SK-N-SH (cell line): ENCODE measurements around the gene SLC20A1. TPM values are rescaled to one million over a fixed set of nuclear protein-coding genes. Genes with fewer than 3 reads are reported as not detected.

Experiments used
- CTCF ChIA-PET: fragments of 300-600, 350-600 bp; formaldehyde crosslinking; extraction: SDS; loops from one replicate; lab custom pipeline; 2021; lab: Yijun Ruan, JAX
- POLR2A ChIA-PET: fragments of 350-600 bp; sonication (Branson Sonifier 250); formaldehyde crosslinking; extraction: SDS; loops from one replicate; lab custom pipeline; 2020; ENCODE audit warnings: antibody characterized with exemption, inconsistent platforms; lab: Yijun Ruan, JAX
- DNase-seq: peaks from one replicate; pipeline ENCODE4 v3.0.0; 2012
- H2AFZ ChIP-seq: fragments of 200-600 bp; sonication (generic); 2 replicates; pipeline ENCODE4 v1.8.1; 2016; ENCODE audit warnings: antibody characterized with exemption, mild to moderate bottlenecking, low read depth
- H3F3A ChIP-seq: fragments of 200-600 bp; sonication (generic); replicated peaks from 2 replicates; pipeline ENCODE3; 2016; ENCODE audit warnings: antibody characterized with exemption, mild to moderate bottlenecking; ENCODE audit not compliant: insufficient read depth
- H3K27ac ChIP-seq, 2 experiments: fragments of 200-500 bp in 1 of 2; fragments of 200-600 bp in 1 of 2; sonication (Bioruptor generic) in 1 of 2; sonication (generic), shearing (Covaris generic) in 1 of 2; 2 replicates each; pipeline versions ENCODE4 v1.5.1 to v1.6.1; 2014 to 2016; ENCODE audit warnings: low read depth in 2 of 2, inconsistent platforms in 1 of 2, low read length in 1 of 2, mild to moderate bottlenecking in 1 of 2, mixed read lengths in 1 of 2
- H3K27me3 ChIP-seq: fragments of 200-600 bp; sonication (generic), shearing (Covaris generic); 2 replicates; pipeline ENCODE4 v1.6.1; 2016; ENCODE audit warnings: mixed run types; ENCODE audit not compliant: insufficient read depth
- H3K36me3 ChIP-seq, 2 experiments: fragments of 200-500 bp in 1 of 2; fragments of 200-600 bp in 1 of 2; sonication (Bioruptor generic) in 1 of 2; sonication (generic) in 1 of 2; replicated peaks in 1 of 2; 2 replicates each; pipeline versions ENCODE3 to v1.5.1; 2014 to 2016; ENCODE audit warnings: low read length in 1 of 2, mild to moderate bottlenecking in 1 of 2; ENCODE audit not compliant: insufficient read depth in 2 of 2, control insufficient read depth in 1 of 2
- H3K4me1 ChIP-seq, 2 experiments: fragments of 200-500 bp in 1 of 2; fragments of 200-600 bp in 1 of 2; sonication (Bioruptor generic) in 1 of 2; sonication (generic), shearing (Covaris generic) in 1 of 2; 2 replicates each; pipeline versions ENCODE4 v1.5.1 to v1.6.1; 2014 to 2016; ENCODE audit warnings: low read depth in 1 of 2, low read length in 1 of 2, mixed run types in 1 of 2; ENCODE audit not compliant: insufficient read depth in 2 of 2, control insufficient read depth in 1 of 2
- H3K4me2 ChIP-seq: fragments of 200-600 bp; sonication (generic), shearing (Covaris generic); 2 replicates; pipeline ENCODE4 v1.6.1; 2017; ENCODE audit warnings: mixed run types
- H3K4me3 ChIP-seq, 2 experiments: fragments of 200-500 bp in 1 of 2; fragments of 200-600 bp in 1 of 2; sonication (Bioruptor generic) in 1 of 2; sonication (generic), shearing (Covaris generic) in 1 of 2; 2 replicates each; pipeline versions ENCODE4 v1.5.1 to v1.8.1; 2014 to 2016; ENCODE audit warnings: low read depth in 2 of 2, inconsistent platforms in 1 of 2, low read length in 1 of 2, mild to moderate bottlenecking in 1 of 2, mixed read lengths in 1 of 2, moderate library complexity in 1 of 2
- H3K79me2 ChIP-seq: fragments of 200-600 bp; sonication (generic); 2 replicates; pipeline ENCODE4 v1.8.1; 2017; ENCODE audit warnings: mild to moderate bottlenecking; ENCODE audit not compliant: insufficient read depth
- H3K9ac ChIP-seq: fragments of 200-600 bp; sonication (generic); 2 replicates; pipeline ENCODE4 v1.6.1; 2017; ENCODE audit warnings: mixed run types
- H3K9me2 ChIP-seq: fragments of 200-600 bp; sonication (generic); 2 replicates; pipeline ENCODE4 v1.6.1; 2017; ENCODE audit warnings: mixed run types
- H3K9me3 ChIP-seq: fragments of 200-600 bp; sonication (generic); 2 replicates; pipeline ENCODE4 v1.6.1; 2017; ENCODE audit warnings: mixed run types, mild to moderate bottlenecking, moderate library complexity
- H4K20me1 ChIP-seq: fragments of 200-600 bp; sonication (generic); 2 replicates; pipeline ENCODE4 v1.6.1; 2017; ENCODE audit warnings: mild to moderate bottlenecking, mixed run types; ENCODE audit not compliant: insufficient read depth
- CHD2 ChIP-seq: fragments of 150-350 bp; IDR thresholded peaks from 2 replicates; pipeline ENCODE4 v1.6.1; 2018; ENCODE audit warnings: low read length; ENCODE audit not compliant: partially characterized antibody
- EP300 ChIP-seq, 2 experiments: IDR thresholded peaks; 2 replicates each; pipeline versions ENCODE4 v1.4.0 to v1.6.1; 2012; ENCODE audit warnings: borderline replicate concordance in 1 of 2, low read depth in 1 of 2, low read length in 1 of 2
- FOSL2 ChIP-seq: IDR thresholded peaks from 2 replicates; pipeline ENCODE4 v1.4.0; 2012; ENCODE audit warnings: low read depth, mild to moderate bottlenecking, moderate library complexity, borderline replicate concordance
- FOXM1 ChIP-seq: IDR thresholded peaks from 2 replicates; pipeline ENCODE4 v1.4.0; 2012; ENCODE audit warnings: low read depth, mild to moderate bottlenecking
- GABPA ChIP-seq: IDR thresholded peaks from 2 replicates; pipeline ENCODE4 v1.4.0; 2012; ENCODE audit warnings: low read depth, mild to moderate bottlenecking
- MEF2A ChIP-seq: IDR thresholded peaks from 2 replicates; pipeline ENCODE4 v1.4.0; 2012; ENCODE audit warnings: low read depth, borderline replicate concordance
- POLR2AphosphoS5 ChIP-seq: IDR thresholded peaks from 2 replicates; pipeline ENCODE4 v1.6.1; 2012; ENCODE audit warnings: low read depth, low read length
- RCOR1 ChIP-seq: fragments of 150-350 bp; IDR thresholded peaks from 2 replicates; pipeline ENCODE4 v1.6.1; 2017; ENCODE audit warnings: antibody characterized with exemption, low read length
- RXRA ChIP-seq: IDR thresholded peaks from 2 replicates; pipeline ENCODE4 v1.4.0; 2012; ENCODE audit warnings: low read depth, mild to moderate bottlenecking, borderline replicate concordance
- SIN3A ChIP-seq: IDR thresholded peaks from 2 replicates; pipeline ENCODE4 v1.6.1; 2012; ENCODE audit warnings: low read depth, mild to moderate bottlenecking, low read length, moderate library complexity, borderline replicate concordance
- SMC3 ChIP-seq: IDR thresholded peaks from 2 replicates; pipeline ENCODE4 v1.6.1; 2012; ENCODE audit warnings: low read depth, low read length, improper control_type of control experiment
- TCF12 ChIP-seq: IDR thresholded peaks from 2 replicates; pipeline ENCODE4 v1.4.0; 2012
- WGBS: methylation state at CpG from one replicate; pipeline ENCODE4 v1.1.6; 2017; ENCODE audit warnings: low lambda C conversion rate; 5-methylcytosine and 5-hydroxymethylcytosine counted together
- polyA plus RNA-seq, 3 experiments: library from polyadenylated mRNA; depleted of rRNA; stranded (reverse); fragments of >200 nt; gene quantifications; 2 replicates each; pipeline ENCODE4 v1.2.3, GENCODE V29; 2012
- TF ChIP-seq, protein P1 (sequence below): IDR thresholded peaks from 2 replicates; pipeline ENCODE4 v1.4.0; 2012; ENCODE audit warnings: low read depth, borderline replicate concordance
- TF ChIP-seq, protein P2 (sequence below): fragments of 200-600 bp; sonication (generic); IDR thresholded peaks from 2 replicates; pipeline ENCODE4 v1.6.1; 2017; ENCODE audit warnings: antibody characterized with exemption, mild to moderate bottlenecking, moderate library complexity
- TF ChIP-seq, protein P3 (sequence below): fragments of 150-350 bp; IDR thresholded peaks from 2 replicates; pipeline ENCODE4 v1.6.1; 2017; ENCODE audit warnings: antibody characterized with exemption, low read length, low read depth, borderline replicate concordance
- TF ChIP-seq, protein P4 (sequence below): IDR thresholded peaks from 2 replicates; pipeline ENCODE4 v1.6.1; 2012; ENCODE audit warnings: mild to moderate bottlenecking, low read depth, low read length, moderate library complexity
- TF ChIP-seq, protein P5 (sequence below): IDR thresholded peaks from 2 replicates; pipeline ENCODE4; 2012
- TF ChIP-seq, protein P6 (sequence below): IDR thresholded peaks from 2 replicates; pipeline ENCODE4 v1.4.0; 2012; ENCODE audit warnings: low read depth

SLC20A1 gene, protein sequence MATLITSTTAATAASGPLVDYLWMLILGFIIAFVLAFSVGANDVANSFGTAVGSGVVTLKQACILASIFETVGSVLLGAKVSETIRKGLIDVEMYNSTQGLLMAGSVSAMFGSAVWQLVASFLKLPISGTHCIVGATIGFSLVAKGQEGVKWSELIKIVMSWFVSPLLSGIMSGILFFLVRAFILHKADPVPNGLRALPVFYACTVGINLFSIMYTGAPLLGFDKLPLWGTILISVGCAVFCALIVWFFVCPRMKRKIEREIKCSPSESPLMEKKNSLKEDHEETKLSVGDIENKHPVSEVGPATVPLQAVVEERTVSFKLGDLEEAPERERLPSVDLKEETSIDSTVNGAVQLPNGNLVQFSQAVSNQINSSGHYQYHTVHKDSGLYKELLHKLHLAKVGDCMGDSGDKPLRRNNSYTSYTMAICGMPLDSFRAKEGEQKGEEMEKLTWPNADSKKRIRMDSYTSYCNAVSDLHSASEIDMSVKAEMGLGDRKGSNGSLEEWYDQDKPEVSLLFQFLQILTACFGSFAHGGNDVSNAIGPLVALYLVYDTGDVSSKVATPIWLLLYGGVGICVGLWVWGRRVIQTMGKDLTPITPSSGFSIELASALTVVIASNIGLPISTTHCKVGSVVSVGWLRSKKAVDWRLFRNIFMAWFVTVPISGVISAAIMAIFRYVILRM
- 56.3 and 62.0 TPM in 2 replicates for polyA plus RNA-seq (2012; rRNA removed)
- polyA plus RNA-seq (2012; cell fraction: cytosol; rRNA removed) = 52.8 and 58.8 TPM in 2 replicates
- 64.5 and 103 TPM in 2 replicates for polyA plus RNA-seq (2012; cell fraction: nucleus; rRNA removed)

DNA sequence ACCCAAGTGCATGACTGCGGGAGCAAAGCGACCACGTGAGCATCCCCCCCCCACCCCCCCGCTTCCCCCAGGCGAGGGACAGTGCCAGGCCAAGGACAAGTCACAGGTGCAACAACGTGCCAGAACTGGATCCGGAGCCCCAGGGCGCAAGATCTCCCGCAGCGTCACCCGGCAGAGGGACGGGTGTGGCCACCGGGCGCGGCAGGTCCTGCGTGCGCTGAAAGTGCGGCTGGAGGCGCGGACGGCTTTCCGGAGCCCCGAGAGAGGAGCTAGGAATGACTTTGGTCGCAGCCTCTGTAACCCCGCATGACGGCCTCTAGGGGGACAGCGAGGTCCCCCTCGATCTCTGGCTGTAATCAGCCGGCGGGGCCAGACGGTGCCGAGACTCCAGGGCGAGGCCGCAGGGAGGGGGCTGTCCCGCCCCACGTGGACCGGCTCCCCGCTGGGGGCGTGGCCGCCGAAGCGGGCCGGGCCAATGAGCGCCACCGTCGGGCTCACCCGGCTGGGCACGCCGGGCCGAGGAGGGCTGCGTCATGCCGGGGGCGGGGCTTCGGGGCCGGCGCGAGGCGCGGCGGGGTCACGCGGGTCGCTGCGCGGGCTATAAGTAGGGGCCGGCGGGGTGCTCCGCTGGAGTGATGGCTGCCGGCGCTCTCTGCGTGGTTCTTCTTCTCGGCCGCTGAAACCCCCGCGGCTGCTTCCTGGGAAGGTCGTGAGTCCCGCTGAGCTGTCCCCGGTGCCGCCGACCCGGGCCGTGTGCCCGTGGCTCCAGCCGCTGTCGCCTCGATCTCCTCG, at the start of gene SLC20A1:
Gene SLC20A1, plus strand, starts transcription at position 630 of the 792 bp plus-strand sequence. CDS start 890 bp downstream, outside the sequence.
- peak; percentile 99 for DNase-seq
- H3K4me1 ChIP-seq = peaks cover 22 to 49% of the 10 kb centered on the region in 2 experiments
- H3K4me3 ChIP-seq = peak within 1 kb of the TSS; percentile 62 to 76
- H3K9me3 ChIP-seq = no peaks in the 10 kb centered on the region
- peak within 1 kb of the TSS; percentile 97 for H3K4me2 ChIP-seq
- ChIA-PET POLR2A (interaction anchor here (0.9 to 1.8 kb wide), 6 partner anchors 12 to 19 kb away, joined by 3 to 8 read pairs (median 4); no protein-coding TSS in a partner anchor), CTCF (interaction anchor here (0.9 to 3.2 kb wide), 13 partner anchors 10 to 117 kb away, joined by 3 to 26 read pairs (median 5); no protein-coding TSS in a partner anchor)
- peaks cover 62% of the 10 kb centered on the region for H3K79me2 ChIP-seq
- no peaks in the 10 kb centered on the region for H3K27me3 ChIP-seq
- peaks cover 22% of the 10 kb centered on the region for H3F3A ChIP-seq
- peak within 1 kb of the TSS; percentile 96 for H3K9ac ChIP-seq
- peaks cover 31 to 34% of the 10 kb centered on the region in 2 experiments for H3K36me3 ChIP-seq
- peak within 1 kb of the TSS; percentile 87 to 93 for H3K27ac ChIP-seq
- H3K9me2 ChIP-seq = no peaks in the 10 kb centered on the region
- H2AFZ ChIP-seq = peak within 1 kb of the TSS; percentile 81
- 3% methylated on average over 23 of the region's 87 CpGs for WGBS
- H4K20me1 ChIP-seq = peaks cover 39% of the 10 kb centered on the region
- TF ChIP-seq RCOR1 (no peak; the same call in 1 of the 2 replicates), MEF2A (no peak), EP300 (IDR thresholded peaks at IDR 0.05; ENCODE audit: borderline replicate concordance in 1 of 2, low read depth in 1 of 2, low read length in 1 of 2) (no peak), GABPA (no peak), CHD2 (no peak), FOSL2 (no peak), SMC3 (peak; percentile 17; the same call in 1 of the 2 replicates), SIN3A (peak; percentile 28), POLR2AphosphoS5 (peak; percentile 98), FOXM1 (no peak), TCF12 (peak; percentile 21; the same call in 1 of the 2 replicates), RXRA (no peak)
- TF ChIP-seq, protein P1, sequence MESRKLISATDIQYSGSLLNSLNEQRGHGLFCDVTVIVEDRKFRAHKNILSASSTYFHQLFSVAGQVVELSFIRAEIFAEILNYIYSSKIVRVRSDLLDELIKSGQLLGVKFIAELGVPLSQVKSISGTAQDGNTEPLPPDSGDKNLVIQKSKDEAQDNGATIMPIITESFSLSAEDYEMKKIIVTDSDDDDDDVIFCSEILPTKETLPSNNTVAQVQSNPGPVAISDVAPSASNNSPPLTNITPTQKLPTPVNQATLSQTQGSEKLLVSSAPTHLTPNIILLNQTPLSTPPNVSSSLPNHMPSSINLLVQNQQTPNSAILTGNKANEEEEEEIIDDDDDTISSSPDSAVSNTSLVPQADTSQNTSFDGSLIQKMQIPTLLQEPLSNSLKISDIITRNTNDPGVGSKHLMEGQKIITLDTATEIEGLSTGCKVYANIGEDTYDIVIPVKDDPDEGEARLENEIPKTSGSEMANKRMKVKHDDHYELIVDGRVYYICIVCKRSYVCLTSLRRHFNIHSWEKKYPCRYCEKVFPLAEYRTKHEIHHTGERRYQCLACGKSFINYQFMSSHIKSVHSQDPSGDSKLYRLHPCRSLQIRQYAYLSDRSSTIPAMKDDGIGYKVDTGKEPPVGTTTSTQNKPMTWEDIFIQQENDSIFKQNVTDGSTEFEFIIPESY = no peak
- TF ChIP-seq, protein P2, sequence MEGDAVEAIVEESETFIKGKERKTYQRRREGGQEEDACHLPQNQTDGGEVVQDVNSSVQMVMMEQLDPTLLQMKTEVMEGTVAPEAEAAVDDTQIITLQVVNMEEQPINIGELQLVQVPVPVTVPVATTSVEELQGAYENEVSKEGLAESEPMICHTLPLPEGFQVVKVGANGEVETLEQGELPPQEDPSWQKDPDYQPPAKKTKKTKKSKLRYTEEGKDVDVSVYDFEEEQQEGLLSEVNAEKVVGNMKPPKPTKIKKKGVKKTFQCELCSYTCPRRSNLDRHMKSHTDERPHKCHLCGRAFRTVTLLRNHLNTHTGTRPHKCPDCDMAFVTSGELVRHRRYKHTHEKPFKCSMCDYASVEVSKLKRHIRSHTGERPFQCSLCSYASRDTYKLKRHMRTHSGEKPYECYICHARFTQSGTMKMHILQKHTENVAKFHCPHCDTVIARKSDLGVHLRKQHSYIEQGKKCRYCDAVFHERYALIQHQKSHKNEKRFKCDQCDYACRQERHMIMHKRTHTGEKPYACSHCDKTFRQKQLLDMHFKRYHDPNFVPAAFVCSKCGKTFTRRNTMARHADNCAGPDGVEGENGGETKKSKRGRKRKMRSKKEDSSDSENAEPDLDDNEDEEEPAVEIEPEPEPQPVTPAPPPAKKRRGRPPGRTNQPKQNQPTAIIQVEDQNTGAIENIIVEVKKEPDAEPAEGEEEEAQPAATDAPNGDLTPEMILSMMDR = peak; percentile 43
- TF ChIP-seq, protein P3, sequence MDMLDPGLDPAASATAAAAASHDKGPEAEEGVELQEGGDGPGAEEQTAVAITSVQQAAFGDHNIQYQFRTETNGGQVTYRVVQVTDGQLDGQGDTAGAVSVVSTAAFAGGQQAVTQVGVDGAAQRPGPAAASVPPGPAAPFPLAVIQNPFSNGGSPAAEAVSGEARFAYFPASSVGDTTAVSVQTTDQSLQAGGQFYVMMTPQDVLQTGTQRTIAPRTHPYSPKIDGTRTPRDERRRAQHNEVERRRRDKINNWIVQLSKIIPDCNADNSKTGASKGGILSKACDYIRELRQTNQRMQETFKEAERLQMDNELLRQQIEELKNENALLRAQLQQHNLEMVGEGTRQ = peak; percentile 57
- TF ChIP-seq, protein P4, sequence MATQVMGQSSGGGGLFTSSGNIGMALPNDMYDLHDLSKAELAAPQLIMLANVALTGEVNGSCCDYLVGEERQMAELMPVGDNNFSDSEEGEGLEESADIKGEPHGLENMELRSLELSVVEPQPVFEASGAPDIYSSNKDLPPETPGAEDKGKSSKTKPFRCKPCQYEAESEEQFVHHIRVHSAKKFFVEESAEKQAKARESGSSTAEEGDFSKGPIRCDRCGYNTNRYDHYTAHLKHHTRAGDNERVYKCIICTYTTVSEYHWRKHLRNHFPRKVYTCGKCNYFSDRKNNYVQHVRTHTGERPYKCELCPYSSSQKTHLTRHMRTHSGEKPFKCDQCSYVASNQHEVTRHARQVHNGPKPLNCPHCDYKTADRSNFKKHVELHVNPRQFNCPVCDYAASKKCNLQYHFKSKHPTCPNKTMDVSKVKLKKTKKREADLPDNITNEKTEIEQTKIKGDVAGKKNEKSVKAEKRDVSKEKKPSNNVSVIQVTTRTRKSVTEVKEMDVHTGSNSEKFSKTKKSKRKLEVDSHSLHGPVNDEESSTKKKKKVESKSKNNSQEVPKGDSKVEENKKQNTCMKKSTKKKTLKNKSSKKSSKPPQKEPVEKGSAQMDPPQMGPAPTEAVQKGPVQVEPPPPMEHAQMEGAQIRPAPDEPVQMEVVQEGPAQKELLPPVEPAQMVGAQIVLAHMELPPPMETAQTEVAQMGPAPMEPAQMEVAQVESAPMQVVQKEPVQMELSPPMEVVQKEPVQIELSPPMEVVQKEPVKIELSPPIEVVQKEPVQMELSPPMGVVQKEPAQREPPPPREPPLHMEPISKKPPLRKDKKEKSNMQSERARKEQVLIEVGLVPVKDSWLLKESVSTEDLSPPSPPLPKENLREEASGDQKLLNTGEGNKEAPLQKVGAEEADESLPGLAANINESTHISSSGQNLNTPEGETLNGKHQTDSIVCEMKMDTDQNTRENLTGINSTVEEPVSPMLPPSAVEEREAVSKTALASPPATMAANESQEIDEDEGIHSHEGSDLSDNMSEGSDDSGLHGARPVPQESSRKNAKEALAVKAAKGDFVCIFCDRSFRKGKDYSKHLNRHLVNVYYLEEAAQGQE = peak; percentile 54; the same call in 1 of the 2 replicates
- TF ChIP-seq, protein P5, sequence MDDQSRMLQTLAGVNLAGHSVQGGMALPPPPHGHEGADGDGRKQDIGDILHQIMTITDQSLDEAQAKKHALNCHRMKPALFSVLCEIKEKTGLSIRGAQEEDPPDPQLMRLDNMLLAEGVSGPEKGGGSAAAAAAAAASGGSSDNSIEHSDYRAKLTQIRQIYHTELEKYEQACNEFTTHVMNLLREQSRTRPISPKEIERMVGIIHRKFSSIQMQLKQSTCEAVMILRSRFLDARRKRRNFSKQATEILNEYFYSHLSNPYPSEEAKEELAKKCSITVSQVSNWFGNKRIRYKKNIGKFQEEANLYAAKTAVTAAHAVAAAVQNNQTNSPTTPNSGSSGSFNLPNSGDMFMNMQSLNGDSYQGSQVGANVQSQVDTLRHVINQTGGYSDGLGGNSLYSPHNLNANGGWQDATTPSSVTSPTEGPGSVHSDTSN = no peak
- TF ChIP-seq, protein P6, sequence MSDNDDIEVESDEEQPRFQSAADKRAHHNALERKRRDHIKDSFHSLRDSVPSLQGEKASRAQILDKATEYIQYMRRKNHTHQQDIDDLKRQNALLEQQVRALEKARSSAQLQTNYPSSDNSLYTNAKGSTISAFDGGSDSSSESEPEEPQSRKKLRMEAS = peak; percentile 45; the same call in 1 of the 2 replicates
